Measurements from ENCODE around the gene EPS8L2. TPM values are rescaled to one million over a fixed set of nuclear protein-coding genes. Genes with fewer than 3 reads are reported as not detected.

The EPS8L2 gene
- total RNA-seq (2014; rRNA removed; shearing (Covaris generic)) = 0.61 and 3.0 TPM in 2 replicates
- 0.99 and 1.7 TPM in 2 replicates for polyA plus RNA-seq (2015; cell fraction: cytosol; rRNA removed)
- 11.4 and 26.4 TPM in 2 replicates for polyA plus RNA-seq (2015; cell fraction: nucleus; rRNA removed)

DNA sequence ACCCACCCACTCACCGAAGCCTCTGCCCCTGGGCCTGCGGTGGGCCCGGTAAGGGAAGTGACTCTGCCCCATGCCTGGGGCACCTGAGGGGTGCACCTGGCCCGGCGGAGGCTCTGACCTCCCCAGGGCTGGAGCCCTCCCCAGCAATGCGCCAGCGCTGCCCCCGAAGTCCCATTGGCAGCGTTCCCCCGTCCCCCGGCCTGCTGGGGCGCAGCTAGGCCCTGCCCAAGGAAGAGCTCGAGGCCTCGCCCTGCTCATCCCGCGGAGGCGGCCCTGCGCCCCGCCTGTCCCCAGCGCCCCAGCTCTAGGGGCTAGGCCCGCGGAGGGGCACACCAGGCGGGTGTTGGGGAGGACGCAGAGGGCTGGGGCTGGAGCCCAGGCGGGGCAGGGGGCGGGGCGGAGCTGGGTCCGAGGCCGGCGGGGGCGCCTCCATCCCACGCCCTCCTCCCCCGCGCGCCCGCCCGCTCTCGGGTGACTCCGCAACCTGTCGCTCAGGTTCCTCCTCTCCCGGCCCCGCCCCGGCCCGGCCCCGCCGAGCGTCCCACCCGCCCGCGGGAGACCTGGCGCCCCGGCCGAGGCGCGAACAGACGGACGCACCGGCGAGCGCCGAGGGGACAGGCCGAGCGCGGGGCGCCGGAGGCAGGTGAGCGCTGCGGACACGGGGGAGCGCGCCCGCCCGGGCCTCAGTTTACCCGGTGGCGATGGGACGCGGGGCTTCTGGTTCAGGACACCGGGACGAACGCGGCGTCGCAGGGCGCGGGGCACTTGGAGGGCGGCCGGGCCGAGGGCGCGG lies at the start of gene EPS8L2:
Gene EPS8L2 (plus strand): TSS at position 586 of the 793 bp plus-strand sequence. CDS start 3,177 bp downstream, outside the sequence.
- no peak for DNase-seq (ENCODE audit: low read depth, low spot score)
- in situ Hi-C loops (cut with HindIII; ENCODE audit: low pct_unique_long_range_greater_than_20kb, low sequenced_read_pairs) = no loop called here

DNA sequence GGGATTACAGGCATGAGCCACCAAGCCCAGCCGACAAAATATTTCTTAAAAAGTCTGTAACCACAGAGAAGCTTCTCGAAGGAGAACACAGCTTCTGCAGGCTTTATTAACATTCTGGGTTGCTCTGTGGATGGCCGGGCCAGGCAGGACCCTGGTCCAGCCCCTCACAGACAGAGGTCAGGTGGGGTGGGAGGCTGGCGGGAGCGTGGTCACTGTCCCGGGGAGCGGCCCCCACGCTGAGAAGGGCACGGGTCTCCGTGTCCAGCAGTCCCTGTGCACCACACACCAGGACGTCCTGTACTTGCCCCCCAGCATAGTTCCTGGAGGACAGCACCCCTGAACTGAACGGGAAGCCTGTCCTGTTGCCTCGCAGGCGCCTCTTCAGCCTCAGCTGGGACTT lies 49.6 kb upstream of the EPS8L2 start:
- in situ Hi-C loops (cut with HindIII; ENCODE audit: low pct_unique_long_range_greater_than_20kb, low sequenced_read_pairs) = no loop called here
- DNase-seq (ENCODE audit: low read depth, low spot score) = no peak

DNA sequence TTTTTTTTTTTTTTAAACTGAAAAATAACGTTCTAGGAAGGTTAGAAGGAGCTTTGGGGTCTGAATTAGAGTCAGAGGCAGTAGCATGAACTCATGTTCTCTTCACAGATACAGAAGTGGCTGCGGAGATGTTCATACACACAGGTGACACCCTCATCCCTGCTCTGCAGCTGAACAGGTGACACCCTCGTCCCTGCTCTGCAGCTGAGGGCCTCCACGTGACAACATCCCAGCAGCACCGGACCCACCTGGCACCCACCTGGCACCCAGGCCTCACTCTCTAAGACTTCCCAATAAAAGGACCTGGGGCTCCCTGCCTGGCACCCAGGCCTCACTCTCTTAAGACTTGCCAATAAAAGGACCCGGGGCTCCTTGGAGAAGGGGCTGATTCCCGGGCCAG lies 49.2 kb upstream of the EPS8L2 start:
- in situ Hi-C loops (cut with HindIII; ENCODE audit: low pct_unique_long_range_greater_than_20kb, low sequenced_read_pairs) = no loop called here
- DNase-seq (ENCODE audit: low read depth, low spot score) = no peak

DNA sequence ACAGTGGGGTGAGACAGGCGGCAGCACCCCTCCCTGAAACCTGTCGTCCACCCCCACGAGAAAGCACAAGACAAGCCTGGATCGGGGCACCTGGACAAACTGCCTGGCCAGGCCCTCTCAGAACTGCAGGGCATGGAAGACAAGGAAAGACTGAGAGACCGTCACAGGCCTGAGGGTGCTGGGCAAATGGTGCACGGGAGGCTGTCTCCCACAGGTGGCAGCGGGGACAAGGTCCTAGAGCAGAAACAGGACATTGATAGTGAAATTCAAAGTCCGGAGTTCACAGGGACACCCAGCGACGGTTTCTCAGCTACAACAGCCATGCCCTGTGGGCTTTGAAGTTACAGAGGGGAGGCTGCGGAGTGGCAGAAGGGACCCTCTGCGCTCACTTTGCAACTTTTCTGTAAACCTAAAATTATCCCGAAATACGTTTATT lies 48.3 kb upstream of the EPS8L2 start:
- DNase-seq (ENCODE audit: low read depth, low spot score) = no peak
- in situ Hi-C loops (cut with HindIII; ENCODE audit: low pct_unique_long_range_greater_than_20kb, low sequenced_read_pairs) = no loop called here

DNA sequence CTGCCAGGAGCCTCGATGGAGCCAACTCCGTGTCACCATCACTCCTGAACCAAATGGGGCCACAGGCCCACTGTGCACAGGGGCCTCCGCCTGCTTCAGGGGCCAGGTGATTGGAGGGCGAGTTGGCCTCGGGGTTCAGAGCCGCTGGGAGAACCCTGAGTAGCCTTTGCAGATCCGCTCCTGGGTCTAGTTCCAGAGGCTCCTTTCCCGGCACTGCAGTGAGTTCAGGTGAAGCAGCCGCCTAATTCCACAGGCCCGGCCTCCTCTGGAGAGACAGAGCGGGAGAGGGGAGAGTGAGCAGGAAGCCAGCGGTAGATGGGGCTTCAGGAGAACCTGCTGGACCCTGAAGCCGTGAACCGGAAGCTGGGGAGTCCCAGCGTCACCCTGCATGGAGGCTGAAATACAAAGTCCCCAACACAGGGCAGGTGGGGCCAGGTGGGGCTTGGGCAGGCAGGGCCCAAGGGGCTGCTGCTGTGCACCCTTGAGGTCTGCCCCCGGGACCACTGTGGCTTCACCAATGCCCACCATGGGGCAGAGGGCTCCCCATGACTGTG lies 46.4 kb upstream of the EPS8L2 start:
- no peak for DNase-seq (ENCODE audit: low read depth, low spot score)
- in situ Hi-C loops (cut with HindIII; ENCODE audit: low pct_unique_long_range_greater_than_20kb, low sequenced_read_pairs) = no loop called here

DNA sequence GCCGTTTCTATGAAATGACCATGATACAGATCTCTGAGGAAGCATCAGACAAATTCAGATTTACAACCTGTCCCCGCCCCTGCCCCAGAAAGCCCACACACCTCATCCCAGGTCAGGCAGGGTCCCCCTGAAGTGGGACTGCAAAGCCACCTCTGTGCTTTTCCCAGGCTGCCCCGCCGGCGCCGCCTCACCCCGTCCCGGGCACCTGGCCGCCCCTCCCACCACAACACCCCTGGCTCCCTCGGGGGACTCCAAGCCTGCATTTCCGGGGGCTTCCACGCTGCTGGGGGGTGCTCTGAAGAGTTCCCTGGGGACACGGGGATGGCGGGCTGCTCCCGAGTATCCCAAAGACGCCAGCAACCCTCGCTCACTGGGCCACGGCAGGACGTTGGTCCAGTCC lies 45.8 kb upstream of the EPS8L2 start:
- DNase-seq (ENCODE audit: low read depth, low spot score) = no peak
- in situ Hi-C loops (cut with HindIII; ENCODE audit: low pct_unique_long_range_greater_than_20kb, low sequenced_read_pairs) = no loop called here

DNA sequence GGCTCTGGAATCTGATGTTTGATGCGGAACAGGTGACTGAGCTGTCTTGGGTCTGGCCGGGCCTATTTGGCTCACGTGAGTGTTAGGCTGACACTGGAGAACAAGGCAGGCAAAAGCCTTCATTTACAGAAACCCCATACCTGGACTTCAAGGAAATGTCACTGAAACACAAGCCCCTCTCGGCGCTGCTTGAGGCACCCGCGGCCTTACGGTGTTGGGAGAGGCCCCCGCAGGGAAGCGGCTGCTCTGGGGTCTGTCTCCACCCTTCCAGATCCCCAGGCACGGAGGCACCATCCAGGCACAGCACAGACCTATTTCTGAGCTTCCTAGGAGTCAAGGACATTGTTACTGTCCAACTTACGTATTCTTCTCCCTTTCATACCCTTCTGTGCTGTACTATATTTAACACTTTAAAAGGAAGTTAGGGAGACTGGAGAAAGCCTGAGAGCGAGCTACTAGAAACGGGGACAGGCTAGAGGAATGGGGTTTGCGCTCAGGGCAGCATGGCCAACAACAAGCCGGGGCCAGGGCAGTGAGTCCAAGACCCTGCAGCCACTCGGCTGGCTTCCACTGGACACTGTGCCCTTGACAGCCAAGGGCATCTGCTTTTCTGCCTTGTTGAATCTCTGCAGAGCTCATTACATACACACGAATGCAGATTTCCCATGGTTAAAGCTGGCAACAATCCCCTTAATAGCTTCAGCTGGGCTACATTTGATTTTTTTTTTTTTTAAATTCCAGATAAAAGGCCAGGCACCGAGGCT lies 45.2 kb upstream of the EPS8L2 start:
- DNase-seq (ENCODE audit: low read depth, low spot score) = no peak
- in situ Hi-C loops (cut with HindIII; ENCODE audit: low pct_unique_long_range_greater_than_20kb, low sequenced_read_pairs) = no loop called here

DNA sequence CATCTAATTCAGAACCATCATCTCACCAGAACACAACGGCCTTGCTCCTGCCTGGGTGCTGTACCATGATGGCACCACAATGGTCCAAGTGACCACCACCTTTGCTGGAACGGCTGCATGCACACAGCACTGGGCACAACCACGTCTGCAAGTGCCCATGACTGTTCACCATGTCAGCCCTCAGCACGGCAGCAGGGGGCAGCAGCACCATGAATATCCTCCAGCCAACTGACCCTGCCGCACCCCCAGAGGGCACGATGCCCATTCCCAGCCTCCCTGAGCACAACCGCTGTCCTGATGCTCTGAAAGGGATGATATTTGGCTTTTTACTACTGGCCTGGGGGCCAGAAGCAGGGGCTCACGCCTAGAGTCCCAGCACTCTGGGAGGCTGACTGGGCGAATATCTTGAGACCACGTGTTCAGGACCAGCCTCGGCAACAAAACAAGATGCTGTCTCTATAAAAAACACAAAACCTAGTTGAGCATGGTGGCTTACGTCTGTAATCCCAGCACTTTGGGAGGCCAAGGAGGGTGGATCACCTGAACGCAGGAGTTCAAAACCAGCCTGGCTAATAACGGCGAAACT lies 43.2 kb upstream of the EPS8L2 start:
- peak; percentile 72 for DNase-seq (ENCODE audit: low read depth, low spot score)
- in situ Hi-C loops (cut with HindIII; ENCODE audit: low pct_unique_long_range_greater_than_20kb, low sequenced_read_pairs) = no loop called here

DNA sequence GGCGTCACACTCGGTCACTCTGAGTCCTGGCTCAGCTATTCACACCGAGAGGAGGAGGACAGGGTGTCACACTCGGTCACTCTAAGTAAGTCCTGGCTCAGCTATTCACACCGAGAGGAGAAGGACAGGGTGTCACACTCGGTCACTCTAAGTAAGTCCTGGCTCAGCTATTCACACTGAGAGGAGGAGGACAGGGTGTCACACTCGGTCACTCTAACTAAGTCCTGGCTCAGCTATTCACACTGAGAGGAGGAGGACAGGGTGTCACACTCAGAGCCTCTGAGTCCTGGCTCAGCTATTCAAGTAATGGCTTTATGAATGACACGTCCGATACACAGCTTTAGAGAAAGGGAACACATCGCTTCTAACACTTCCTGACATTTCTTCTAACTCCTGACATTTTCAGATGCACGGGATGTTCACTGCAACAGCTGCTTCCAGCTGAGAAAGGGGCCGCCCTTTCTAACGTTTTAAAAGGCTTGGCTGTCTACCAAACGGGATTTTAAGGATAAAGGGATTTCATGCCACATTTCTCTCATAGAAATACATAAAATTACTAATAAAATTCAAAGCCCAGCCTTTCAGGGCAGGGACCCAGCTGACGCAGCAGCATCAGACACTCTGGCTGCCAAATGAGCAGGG lies 40.8 kb upstream of the EPS8L2 start:
- in situ Hi-C loops (cut with HindIII; ENCODE audit: low pct_unique_long_range_greater_than_20kb, low sequenced_read_pairs) = no loop called here
- no peak for DNase-seq (ENCODE audit: low read depth, low spot score)

DNA sequence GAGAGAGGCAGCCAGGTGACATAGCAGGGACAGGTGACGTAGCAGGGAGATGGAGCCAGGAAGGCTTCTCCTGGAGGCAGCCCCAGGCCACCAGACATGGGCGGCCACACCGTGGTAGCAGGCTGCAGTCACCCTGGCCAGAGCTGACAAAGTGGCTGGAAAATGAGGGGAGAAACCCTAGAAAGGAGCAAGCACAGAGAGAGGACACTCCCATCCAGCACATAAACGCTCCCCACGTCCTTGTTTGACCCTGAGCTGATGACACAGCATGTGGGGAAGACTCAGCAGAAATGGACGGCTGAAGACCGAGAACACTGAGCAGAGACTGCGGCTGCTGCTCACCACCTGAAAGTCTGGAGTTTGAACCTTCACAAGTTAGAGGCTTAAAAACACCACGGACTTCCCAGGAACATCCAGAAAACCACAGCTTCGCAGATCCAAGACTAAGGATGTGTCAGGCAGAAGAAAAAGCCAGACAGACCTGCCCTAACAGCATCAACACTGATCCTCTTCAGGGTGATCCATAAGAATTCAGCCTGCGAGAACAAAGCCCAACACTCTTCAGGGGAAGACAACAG lies 40.2 kb upstream of the EPS8L2 start:
- DNase-seq (ENCODE audit: low read depth, low spot score) = no peak
- in situ Hi-C loops (cut with HindIII; ENCODE audit: low pct_unique_long_range_greater_than_20kb, low sequenced_read_pairs) = no loop called here

DNA sequence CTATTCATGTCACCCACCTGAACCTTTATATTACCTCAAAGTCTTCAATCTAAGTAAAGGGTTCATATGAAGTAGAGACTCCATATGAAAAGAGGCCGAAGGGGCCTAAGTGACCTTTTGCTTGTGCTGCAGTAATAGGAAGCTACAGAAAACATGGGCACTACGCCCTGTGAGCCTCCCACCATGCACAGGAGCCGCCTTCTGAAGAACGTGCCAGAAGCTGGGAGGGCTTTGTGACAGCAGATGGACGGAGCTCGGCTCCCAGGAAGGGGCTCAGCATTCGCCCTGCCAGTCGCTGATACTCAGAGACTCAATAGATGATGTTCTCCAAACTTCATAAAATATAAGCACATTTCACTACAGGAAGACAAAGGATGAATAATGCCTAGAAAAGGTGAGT lies 32.2 kb upstream of the EPS8L2 start:
- DNase-seq (ENCODE audit: low read depth, low spot score) = no peak
- in situ Hi-C loops (cut with HindIII; ENCODE audit: low pct_unique_long_range_greater_than_20kb, low sequenced_read_pairs) = no loop called here

DNA sequence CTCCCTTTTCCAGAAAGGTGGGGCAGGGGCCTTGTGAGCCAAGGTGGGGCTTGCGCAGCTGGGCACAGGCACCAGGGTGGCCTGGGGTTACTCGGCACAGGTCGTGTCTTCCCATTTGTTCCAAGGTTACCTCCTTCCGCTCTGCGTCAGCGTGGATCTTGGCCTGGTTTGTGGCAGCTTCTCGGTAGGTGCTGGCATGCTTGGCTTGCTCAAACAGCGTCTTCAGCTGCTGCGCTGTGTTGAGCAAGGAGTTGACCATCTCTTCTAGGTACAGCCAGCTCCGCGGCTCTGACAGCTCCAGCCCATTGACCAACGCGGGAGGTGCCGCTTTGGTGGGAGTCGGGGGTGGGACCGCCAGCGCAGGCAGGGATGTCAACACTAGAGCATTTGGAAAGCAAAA lies 31.6 kb upstream of the EPS8L2 start:
- DNase-seq (ENCODE audit: low read depth, low spot score) = no peak
- in situ Hi-C loops (cut with HindIII; ENCODE audit: low pct_unique_long_range_greater_than_20kb, low sequenced_read_pairs) = no loop called here

DNA sequence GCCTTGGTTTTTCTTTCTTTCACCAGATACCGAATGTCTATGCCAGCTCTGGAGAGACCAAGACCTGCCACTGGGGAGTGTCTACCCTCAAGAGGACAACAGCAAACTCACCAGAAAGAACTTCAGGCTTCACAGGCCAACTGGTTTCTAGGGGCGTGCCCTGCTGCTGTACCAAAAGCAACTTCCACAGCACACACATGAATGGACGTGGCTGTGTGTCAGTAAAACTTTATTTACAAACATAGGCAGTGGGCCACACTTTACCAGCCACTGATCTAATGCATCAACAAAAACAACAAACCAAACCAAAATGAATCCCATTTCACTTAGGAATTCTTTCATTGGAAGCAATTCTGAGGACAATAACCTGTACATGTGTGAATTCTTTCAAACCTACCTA lies 27.7 kb upstream of the EPS8L2 start:
- in situ Hi-C loops (cut with HindIII; ENCODE audit: low pct_unique_long_range_greater_than_20kb, low sequenced_read_pairs) = no loop called here
- DNase-seq (ENCODE audit: low read depth, low spot score) = no peak

DNA sequence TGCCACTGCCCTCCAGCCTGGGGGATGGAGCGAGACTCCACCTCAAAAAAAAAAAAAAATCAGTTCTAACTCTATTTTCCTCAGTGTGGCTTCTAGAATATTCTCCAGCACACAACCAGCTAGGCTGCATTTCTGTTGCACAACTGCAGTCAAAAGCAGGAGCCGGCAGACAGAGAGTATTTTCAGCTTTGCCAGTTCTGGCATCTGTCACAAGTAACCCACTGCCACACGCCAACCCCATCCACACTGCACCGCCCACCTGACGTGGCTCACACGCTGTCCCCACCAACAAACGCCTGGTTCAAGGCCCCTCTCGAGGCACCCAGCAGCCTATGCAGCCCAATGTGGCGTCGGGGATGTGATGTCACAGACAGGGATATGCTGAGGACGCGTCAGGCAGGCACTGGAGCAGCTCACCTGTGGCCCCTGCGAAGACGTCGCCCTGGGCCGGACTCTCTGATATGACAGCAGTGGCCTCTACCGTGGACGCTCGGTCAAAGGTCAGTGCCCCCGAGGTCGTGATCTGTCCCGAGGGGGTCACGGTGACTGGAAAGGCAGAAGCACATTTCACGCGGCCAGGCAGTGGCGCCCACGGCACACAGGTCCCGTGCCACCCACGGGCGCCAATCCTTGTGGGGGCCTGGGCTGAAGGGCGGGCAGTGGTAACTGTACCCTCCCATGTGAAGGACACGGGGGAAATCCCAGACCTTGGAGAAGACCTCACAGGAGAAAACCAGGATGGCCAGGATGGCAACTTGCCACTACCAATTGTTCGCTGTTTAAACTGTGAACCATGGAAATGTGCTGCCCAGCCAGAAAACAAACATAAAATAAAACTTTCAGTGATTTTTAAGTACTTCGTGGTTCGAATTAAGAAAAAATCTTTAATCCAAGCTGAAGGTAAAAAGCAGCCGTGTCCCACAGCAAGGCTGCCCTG lies 26.5 kb upstream of the EPS8L2 start:
- in situ Hi-C loops (cut with HindIII; ENCODE audit: low pct_unique_long_range_greater_than_20kb, low sequenced_read_pairs) = no loop called here
- DNase-seq (ENCODE audit: low read depth, low spot score) = no peak

DNA sequence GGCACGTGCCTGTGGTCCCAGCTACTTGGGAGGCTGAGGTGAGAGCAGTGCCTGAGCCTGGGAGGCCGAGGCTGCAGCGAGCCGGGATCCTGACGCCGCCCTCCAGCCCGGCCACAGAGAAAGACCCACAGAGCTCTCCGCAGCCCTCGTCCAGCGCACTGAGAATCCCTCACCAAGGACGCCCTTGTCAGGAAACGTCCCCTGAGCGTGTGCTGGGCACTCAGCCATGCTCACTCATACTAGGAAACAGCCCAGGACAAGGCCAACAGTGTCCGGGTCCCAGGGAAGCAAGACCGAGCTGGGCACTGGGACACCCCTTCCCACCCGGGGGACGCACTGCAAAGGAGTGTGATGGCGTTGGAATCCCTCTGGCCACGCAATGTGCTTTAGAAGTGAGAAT lies 25.6 kb upstream of the EPS8L2 start:
- in situ Hi-C loops (cut with HindIII; ENCODE audit: low pct_unique_long_range_greater_than_20kb, low sequenced_read_pairs) = no loop called here
- no peak for DNase-seq (ENCODE audit: low read depth, low spot score)

DNA sequence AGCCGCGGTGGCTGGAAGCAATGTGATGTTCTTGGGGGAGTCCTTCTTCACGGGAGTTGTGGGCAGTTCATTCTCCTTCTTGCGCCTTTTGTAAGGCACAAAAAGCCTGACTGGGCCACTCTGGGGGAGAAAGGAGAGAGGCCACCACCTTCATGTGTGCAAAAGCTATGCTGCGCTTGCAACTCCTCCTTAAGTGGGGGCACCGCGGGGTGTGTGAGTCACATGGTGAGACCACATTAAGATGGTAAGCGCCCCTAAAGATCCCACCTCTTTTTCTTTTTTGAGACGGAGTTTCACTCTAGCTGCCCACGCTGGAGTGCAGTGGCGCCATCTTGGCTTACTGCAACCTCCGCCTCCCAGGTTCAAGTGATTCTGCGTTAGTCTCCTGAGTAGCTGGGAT lies 25.1 kb upstream of the EPS8L2 start:
- in situ Hi-C loops (cut with HindIII; ENCODE audit: low pct_unique_long_range_greater_than_20kb, low sequenced_read_pairs) = no loop called here
- no peak for DNase-seq (ENCODE audit: low read depth, low spot score)

All from SK-MEL-5 (cell line).